ENCODE data around the gene AKNA.
"Not testable (repeated sequence)": the region's sequence is repeated elsewhere in the genome, so short reads cannot be mapped to it uniquely, and the experiment has no call there.

The AKNA gene

DNA sequence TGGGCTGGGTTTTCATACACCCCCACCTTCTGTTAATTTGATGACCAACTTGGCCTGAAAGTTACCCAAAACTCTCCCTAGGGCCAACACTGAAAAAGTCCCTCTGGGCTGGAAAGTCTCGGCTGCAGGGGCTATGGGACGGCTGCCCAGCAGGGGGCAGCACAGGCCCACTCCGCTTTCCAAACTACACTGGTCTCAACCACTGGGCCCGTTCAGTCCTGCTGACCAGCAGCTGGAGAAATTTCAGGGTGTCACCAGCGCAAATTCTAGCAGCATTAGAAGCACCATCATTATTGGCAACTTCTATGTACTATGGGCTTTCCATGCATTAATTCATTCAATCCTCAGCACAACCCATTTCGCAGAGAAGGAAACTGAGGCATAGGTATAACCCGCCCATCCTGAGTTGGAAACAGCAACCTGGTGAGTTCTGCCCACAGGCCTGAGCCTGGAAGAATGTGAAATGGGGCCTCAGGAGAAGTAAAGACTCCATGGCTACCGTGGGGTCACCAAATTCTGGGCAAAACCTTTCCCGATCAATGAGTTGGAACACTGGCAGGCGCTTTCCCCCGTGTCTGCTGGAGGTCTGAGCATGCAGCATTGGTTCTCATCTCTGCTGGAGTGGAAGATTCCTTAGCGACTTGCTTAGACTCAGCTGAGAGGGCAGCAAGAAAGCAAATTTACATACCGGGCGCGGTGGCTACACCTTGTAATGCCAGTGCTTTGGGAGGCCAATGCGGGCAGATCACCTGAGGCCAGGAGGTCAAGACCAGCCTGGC is 48.5 kb downstream of the AKNA start:
- no peak overlapping the region for H3K4me3 ChIP-seq (ENCODE audit: low read length)
- no peak for DNase-seq (ENCODE audit: low read depth)
- TF ChIP-seq, protein P1, sequence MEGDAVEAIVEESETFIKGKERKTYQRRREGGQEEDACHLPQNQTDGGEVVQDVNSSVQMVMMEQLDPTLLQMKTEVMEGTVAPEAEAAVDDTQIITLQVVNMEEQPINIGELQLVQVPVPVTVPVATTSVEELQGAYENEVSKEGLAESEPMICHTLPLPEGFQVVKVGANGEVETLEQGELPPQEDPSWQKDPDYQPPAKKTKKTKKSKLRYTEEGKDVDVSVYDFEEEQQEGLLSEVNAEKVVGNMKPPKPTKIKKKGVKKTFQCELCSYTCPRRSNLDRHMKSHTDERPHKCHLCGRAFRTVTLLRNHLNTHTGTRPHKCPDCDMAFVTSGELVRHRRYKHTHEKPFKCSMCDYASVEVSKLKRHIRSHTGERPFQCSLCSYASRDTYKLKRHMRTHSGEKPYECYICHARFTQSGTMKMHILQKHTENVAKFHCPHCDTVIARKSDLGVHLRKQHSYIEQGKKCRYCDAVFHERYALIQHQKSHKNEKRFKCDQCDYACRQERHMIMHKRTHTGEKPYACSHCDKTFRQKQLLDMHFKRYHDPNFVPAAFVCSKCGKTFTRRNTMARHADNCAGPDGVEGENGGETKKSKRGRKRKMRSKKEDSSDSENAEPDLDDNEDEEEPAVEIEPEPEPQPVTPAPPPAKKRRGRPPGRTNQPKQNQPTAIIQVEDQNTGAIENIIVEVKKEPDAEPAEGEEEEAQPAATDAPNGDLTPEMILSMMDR (conservative IDR thresholded peaks at IDR 0.05; ENCODE audit: low read depth, low read length): peak; percentile 94

DNA sequence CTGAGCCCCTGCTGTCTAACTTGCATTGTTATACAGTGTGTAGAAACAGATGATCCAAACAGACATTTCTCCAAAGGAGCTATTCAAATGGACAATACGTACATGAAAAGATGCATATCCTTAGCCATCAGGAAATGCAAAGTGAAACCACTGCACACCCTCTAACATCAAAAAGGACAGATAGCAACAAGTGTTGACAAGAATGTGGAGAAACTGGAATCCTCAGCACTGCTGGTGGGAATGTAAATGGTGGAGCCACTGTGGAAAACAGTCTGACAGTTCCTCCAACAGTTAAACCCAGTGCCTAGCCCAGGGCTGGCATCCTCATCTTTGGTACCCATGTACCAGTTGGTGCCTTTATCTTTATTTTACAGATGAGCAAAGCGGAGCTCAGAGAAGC is 49.6 kb downstream of the AKNA start:
- TF ChIP-seq, protein P1 (conservative IDR thresholded peaks at IDR 0.05; ENCODE audit: low read depth, low read length): no peak
- no peak for DNase-seq (ENCODE audit: low read depth)
- H3K4me3 ChIP-seq (ENCODE audit: low read length): no peak overlapping the region

DNA sequence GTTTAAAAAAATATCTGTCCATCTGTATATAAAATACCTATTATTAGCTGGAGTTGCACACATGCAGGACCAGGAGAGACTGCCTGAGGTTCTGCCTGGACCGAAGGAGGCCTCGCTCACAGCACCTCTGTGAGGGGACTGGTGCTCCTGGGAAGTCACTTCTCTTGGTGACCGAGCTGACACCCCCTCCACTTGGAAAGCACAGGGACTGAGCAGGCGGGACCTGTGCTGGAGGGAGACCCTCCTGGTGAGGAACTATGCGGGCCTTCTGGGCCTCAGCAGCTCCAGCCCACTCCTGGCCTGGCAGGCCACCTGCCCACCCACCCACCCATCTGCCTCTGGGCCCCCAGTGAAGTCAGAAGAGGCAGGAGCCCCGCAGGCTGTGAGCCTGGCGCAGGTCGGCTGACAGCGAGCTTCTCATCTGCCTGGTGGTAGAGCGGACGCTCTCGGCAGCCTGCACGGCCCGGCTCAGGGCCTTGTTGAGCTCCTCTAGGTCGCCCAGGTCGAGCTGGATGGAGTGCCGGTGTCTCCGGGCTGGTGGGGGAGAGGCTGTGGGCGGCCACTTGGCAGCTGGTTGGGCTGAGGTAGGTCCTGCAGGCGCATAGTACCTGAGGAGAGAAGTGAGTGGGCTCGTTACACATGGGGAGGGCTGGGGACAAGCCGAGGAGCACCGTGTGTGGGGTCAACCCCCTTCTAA is 50.9 kb downstream of the AKNA start:
- no peak overlapping the region for H3K4me3 ChIP-seq (ENCODE audit: low read length)
- TF ChIP-seq, protein P1 (conservative IDR thresholded peaks at IDR 0.05; ENCODE audit: low read depth, low read length): no peak
- DNase-seq (ENCODE audit: low read depth): no peak

DNA sequence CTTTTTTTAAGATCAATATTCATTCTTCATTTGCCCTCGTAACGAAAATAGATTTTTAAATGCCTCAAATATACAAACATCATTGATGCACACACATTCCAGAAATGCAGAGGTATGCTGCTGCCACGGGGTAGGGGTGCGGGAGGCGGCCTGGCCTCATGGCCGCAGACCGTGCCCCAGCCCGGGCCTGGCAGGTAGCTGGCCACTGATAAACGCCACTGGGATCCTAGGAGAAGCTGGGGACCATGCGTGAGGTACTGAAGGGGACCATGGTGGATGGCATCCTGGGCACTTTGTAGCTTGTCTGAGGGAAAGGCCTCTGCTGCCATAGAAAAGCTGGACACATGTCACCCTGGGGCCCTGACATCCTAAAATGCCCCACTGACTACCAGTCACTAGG is 51.6 kb downstream of the AKNA start:
- no peak for DNase-seq (ENCODE audit: low read depth)

DNA sequence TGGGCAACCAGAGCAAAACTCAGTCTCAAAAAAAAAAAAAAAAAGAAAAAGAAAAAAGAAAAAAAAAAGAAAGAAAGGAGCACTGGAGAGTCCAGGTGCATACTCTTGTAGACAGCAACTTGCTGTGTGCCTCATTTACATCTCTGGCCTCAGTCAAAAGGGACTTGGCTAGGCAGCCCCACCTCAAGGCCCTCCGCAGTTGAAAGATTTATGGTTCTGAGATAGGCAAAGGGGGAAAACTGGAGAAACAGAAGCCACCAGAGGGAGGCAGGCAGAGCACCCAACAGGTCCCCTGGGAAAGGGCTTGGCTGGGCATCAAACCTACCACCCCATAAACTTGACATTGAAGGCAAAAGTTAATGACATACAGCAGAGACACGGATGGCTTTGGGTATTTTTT is 52.0 kb downstream of the AKNA start:
- H3K4me3 ChIP-seq (ENCODE audit: low read length): no peak overlapping the region
- TF ChIP-seq, protein P1 (conservative IDR thresholded peaks at IDR 0.05; ENCODE audit: low read depth, low read length): no peak
- no peak for DNase-seq (ENCODE audit: low read depth)

More for the DNA sequence above, 51.6 kb downstream of the AKNA start:
- TF ChIP-seq, protein P1 (conservative IDR thresholded peaks at IDR 0.05; ENCODE audit: low read depth, low read length): no peak
- H3K4me3 ChIP-seq (ENCODE audit: low read length): no peak overlapping the region

DNA sequence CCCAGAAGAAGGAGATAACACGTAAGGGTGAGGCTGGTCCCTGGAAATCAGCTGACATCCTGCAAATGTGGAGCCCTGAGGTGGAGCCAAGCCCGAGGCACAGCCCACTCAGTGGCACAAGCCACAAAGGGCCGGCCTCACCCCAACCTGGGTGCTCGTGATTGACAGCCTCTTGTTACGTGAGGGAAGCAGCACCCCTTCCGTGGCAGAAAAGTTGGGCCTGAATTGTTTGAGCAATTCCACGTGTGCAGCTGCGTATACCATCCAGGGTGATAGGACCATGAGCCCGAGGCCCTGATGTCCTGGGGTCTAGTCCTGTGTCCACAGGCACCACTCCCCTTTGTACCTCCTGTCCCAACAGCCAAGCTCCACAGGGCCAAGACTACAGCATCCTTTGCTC is 53.3 kb downstream of the AKNA start:
- no peak overlapping the region for H3K4me3 ChIP-seq (ENCODE audit: low read length)
- TF ChIP-seq, protein P1 (conservative IDR thresholded peaks at IDR 0.05; ENCODE audit: low read depth, low read length): no peak
- DNase-seq (ENCODE audit: low read depth): no peak

DNA sequence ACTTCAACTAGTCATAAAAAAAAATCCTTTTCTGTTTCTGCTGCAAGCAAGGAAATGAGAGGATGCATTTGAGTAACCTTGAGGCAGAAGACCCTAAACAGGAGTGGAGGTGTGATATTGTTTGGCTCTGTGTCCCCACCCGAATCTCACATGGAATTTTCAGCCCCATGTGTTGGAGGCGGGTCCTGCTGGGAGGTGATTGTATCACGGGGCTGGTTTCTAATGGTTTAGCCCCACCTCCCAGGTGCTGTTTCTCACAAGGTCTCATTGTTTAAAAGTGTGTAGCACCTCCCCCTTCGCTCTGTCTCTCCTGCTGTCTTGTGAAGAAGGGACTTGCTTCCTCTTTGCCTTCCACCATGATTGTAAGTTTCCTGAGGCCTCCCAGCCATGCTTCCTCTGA is 54.1 kb downstream of the AKNA start:
- H3K4me3 ChIP-seq (ENCODE audit: low read length); DNase-seq (ENCODE audit: low read depth): not testable (repeated sequence)

DNA sequence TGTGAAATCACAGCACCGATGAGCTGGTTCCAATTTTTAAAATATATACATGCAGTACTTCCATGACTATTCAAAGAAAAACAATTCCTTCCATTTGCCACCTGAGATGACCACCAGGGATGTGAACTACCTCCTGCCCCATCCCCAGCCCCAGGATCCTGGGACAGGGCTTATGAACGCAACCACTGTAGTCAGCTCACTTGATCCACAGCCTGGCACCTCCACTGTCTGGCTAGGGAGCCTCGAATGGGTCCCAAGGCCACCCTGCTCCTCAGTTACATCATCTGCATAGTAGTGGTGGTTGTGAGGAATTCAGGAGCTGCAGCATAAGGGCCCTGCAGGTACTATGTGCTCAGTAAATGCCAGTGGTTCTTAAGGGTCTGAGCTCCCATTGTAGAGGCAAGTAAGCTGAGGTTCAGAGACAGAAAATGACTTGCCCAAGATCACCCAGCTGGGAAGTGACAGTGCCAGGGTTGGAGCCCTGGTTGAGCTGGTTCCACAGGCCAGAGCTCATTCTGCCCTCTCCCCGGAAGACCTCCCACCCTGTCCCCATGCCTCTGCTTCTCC is 55.2 kb downstream of the AKNA start:
- DNase-seq (ENCODE audit: low read depth); H3K4me3 ChIP-seq (ENCODE audit: low read length): not testable (repeated sequence)

DNA sequence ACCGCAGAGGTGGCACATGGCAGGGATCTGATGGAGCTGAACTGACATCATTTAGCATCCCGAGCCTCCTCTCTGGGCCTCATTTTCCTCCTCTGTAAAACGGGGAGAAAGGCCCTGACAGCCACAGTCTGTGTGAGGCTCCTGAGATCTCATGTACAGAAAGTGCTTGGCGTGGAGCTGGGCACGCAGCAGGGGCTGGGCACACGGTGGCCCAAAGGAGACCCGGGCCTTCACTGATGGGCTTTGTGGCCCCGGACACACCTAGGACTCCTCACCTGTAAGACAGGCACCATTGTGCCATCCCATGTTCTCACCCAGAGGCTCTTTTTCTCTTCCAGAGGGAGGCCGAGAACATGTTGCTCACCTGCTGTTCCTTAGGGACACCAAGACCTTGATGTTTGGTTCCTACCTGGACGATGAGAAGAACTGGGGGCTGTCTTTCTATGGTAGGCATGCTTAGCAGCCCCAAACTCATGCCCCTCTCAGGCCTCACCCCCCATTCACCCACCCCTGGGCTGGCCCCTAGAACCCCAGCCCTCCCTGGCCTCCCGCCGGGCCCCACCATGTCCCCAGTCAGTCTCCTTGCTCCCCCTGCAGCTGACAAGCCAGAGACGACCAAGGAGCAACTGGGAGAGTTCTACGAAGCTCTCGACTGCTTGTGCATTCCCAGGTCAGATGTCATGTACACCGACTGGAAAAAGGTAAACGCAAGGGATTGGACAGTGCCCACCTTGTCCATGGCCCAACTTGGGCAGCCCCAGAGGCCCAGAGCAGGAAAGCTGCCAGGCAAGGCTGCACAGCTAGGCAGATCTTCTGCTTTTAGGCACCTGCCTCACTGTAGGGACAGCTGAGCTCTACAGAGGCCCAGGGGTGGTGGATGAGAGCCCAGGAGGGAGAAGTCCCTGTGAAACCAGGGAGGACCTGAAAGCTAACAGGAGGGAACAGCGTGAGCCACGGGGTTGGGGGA is 56.3 kb downstream of the AKNA start:
- not testable (repeated sequence) for DNase-seq (ENCODE audit: low read depth)

More for the DNA sequence above, 56.3 kb downstream of the AKNA start:
- not testable (repeated sequence) for H3K4me3 ChIP-seq (ENCODE audit: low read length)
